Right ventricle myocardium superior (tissue), 1 donor: Measurements from ENCODE around the gene HAS3. TPM values are rescaled to one million over a fixed set of nuclear protein-coding genes. Genes with fewer than 3 reads are reported as not detected.

Experiments used
- ATAC-seq: fragments of 200-7000 bp; cut with Tn5 transposase; one replicate; pipeline ENCODE4 v1.9.1; 2020; ENCODE audit warnings: mild to moderate bottlenecking; ENCODE audit not compliant: poor library complexity
- DNase-seq: peaks from one replicate; pipeline ENCODE4 v3.0.0-alpha.2; 2020
- intact Hi-C: fragments of 100-400 bp; cut with DNase I; formaldehyde crosslinking; loops from one replicate; pipeline ENCODE4 v1.11.2; 2022
- total RNA-seq: library from RNA; stranded (reverse); fragmentation: NEBNext Ultra II Directional; extraction: Animal tissue kit (Norgen Biotek cat#: 25700); gene quantifications from one replicate; pipeline ENCODE4 v1.2.1, GENCODE V29; 2021
- donor health status: DM: no; HTN: yes; CAD: no; lungs with severe emphysema.

HAS3 gene
- total RNA-seq, 1 donor from 2014 or later, result 0.19 TPM

DNA sequence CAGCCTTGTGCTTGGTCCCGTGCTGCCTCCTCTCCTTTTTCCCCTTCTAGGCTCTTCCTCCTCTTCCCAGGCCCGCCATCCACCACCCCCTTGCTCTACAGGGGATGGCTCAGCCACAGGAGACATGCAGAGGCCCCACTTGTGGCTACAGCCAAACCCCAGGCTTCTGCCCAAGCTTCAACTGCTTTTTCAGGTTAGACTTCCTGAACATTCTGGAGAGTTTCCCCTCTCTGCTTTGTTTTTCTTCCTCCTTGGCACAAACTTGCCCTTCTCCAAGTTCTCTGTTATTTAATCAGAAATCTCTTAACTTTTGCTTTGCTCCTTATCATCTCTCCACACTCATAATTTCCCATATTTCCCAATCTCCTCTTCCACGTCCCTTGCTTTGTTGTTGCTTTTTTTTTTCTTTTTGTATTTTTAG is 18.3 kb upstream of the HAS3 start:
- ATAC-seq (no peak), DNase-seq (no peak)
- intact Hi-C loops, result no loop called here

DNA sequence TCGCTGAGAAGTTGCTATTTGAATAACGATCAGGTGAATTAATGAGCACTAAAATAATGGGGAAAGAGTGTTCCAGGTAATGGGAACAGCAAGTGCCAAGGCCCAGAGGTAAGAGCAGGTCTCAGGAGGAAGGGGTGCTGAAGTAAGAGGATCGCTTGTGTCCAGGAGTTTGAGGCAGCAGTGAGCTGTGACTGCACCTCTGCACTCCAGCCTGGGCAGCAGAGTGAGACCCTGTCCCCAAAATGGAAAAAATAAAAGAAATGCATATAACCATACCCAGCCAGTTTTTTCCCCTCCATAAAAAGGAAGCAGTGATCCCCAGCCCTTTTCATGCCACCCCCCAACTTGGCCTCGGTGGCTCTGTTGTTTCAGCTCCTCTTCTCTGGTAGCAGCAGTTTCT is 16.8 kb upstream of the HAS3 start:
- ATAC-seq, result no peak
- DNase-seq, result no peak
- intact Hi-C loops, result no loop called here

DNA sequence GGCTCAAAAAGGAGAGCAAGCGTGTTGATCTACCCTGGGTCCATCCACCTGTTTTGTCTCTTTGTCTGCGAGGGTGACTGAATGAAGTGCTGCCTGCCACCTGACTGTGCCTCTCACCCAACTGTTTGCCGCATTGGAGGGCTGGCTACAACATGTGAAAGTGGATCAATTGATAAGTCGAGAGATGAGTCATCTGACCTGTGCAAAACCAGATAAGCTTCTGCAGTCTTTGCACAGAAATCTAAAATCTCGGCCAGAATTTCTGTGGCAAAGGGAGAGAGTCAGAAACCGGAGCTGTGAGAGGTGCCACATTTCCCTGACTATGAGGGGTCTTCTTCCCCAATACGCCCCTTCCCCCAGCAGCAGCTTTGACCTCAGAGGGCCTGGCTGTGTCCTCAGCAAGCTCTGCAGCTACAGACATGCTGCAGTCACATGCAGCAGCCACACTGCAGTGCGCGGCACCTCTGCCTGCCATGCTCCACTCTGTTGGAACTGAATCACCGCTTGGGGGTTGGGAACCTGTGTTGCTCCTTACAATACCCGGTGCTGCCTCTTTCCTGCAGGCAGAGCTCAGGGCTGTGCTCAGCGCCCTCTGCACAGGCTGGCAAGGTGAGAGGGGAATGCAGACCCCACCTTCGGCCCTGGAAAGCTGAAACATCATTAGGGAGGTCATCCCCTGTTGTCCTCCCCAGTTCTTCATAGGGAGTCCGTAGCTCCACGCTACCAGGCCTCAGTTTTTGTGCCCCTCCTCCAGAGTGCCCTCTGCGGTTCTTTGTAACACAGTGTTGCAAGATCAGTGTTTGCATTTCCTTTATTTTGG is 16.2 kb upstream of the HAS3 start:
- intact Hi-C loops, result no loop called here
- no peak for DNase-seq
- ATAC-seq, result no peak

- intact Hi-C loops, result no loop called here
- DNase-seq (no peak), ATAC-seq (no peak)
Observed at GRCh38 chr16:69093974-69094373, 11.5 kb upstream of the HAS3 start.

GRCh38 chr16:69094501-69094900 is 11.0 kb upstream of the HAS3 start:
- no peak for ATAC-seq
- DNase-seq, result no peak
- intact Hi-C loops, result no loop called here

DNA sequence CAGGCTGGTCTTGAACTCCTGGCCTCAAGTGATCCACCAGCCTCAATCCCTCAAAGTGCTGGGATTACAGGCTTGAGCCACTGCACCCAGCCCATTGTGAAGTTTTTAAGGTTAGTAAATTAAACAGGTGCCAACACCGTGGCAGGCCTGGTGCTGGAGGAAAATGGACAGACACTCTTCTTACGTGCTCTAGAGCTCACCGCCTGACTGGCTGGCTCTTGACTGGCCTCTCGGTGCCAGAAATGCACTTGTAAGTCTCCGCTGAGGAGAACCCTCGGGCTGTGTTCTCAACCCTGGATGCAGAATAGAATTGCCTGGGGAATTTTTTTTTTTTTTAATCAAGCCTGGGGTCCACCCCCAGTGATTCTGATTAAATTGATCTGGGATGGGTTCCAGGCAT is 10.3 kb upstream of the HAS3 start:
- intact Hi-C loops, result no loop called here
- ATAC-seq, result no peak
- no peak for DNase-seq

GRCh38 chr16:69100071-69100691 is 5.3 kb upstream of the HAS3 start:
- intact Hi-C loops, result no loop called here
- DNase-seq, result no peak
- no peak for ATAC-seq

DNA sequence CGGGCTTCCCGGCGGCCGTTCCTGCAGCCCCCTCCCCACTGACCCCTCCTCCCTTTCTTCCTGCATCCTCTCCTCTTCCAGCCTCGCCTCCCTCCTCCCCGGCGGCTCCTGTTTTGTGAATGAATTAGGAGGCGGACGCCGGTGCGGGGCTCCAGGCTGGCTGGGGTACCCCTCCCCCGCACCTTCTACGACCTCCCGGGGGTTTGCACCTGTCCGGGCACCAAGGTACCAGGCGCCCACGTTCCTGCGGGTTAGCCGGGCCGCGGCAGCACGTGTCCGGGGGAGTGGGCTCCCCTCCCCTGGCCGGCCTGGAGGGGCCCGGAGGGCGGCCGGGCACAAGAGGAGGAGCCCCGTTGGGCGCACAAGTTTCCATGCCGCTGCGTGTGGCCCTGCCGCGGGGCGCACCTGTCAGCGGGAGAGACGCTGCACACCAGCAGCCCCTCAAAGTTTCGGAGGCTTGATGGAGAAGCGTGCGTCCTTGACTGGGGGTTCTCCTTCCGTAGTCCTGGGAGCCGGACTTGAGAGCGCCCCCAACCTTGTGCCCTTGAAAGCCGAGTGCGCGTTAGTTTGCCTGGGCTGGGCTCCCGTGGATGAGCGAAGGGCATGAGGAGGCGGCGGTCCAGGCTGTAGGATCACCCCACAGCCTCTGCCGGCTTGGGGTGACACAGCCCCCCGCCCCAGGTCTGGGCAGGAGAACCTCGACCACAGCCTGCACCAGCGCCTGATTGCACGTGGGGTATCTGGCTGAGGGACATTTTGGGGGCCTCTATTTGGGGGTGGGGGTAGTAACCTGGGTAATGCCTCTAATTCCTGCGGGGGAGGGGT is 1.2 kb downstream of the HAS3 start:
- no peak for DNase-seq
- no peak for ATAC-seq
- intact Hi-C loops, result no loop called here

DNA sequence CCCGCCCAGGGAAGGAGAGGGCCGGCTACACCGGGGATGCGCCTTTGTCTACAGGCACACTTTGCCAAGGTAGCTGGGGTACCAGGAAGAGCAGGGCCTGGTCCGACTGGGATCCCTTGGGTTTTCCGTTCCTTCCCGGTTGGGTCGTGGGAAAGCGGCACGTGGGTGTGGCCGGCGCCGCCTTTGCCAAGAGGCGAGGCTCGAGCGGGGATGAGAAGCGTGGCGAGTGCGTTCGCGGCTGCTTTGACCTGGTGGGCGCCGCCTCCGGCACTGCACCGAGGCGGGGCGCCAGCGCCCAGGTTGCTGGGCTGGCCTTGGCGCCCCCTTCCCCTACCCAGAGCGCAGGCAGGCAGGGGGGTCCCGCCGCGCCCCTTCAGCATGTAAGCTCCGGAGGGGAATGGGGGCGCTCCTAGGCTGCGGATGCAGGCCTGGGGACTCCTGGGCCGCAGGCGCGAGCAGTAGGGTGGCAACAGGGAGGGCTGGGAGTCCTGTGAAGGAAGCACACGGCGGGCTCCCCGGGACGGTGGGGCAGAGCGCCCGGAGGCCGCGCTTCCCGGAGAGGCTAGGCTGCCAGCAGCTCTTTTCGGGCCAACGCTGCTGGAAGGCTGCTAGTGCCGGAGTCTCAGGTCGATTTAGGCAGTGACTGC is 2.0 kb downstream of the HAS3 start:
- DNase-seq (peak; percentile 64), ATAC-seq (peak; percentile 41)
- intact Hi-C loops, result no loop called here

GRCh38 chr16:69108064-69108904 is 2.8 kb downstream of the HAS3 start:
- intact Hi-C loops, result no loop called here
- no peak for DNase-seq

DNA sequence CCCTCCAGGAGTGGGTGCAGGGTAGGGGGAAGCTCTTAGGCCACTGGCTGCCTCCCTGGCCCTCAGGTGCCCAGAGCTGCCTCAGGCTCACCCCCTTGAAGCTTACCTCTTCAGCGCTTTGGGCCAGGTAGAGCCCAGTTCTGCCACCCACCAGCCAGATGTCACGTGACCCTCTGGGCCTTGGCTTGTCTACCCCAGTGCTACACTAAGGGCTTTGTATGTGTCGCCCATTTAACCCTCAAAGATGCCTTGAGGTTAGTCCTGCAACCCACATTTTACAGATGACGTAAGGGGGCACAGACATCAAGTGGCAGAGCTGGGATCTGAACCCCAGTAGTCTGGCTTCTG is 3.4 kb downstream of the HAS3 start:
- intact Hi-C loops, result no loop called here

More at GRCh38 chr16:69108064-69108904, 2.8 kb downstream of the HAS3 start:
- no peak for ATAC-seq

DNA sequence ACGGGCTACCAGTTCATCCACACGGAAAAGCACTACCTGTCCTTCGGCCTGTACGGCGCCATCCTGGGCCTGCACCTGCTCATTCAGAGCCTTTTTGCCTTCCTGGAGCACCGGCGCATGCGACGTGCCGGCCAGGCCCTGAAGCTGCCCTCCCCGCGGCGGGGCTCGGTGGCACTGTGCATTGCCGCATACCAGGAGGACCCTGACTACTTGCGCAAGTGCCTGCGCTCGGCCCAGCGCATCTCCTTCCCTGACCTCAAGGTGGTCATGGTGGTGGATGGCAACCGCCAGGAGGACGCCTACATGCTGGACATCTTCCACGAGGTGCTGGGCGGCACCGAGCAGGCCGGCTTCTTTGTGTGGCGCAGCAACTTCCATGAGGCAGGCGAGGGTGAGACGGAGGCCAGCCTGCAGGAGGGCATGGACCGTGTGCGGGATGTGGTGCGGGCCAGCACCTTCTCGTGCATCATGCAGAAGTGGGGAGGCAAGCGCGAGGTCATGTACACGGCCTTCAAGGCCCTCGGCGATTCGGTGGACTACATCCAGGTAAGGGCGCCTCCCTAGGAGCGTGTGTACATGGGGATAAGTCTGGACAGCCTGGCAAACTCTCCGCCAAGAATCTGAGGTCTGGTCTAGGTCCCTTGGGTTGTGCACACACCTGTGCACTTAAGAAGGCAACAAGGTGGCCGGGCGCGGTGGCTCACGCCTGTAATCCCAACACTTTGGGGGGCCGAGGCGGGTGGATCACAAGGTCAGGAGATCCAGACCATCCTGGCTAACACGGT is 4.2 kb downstream of the HAS3 start:
- DNase-seq (no peak), ATAC-seq (no peak)
- intact Hi-C loops, result no loop called here

More for the DNA sequence above, 3.4 kb downstream of the HAS3 start:
- DNase-seq (no peak), ATAC-seq (no peak)

GRCh38 chr16:69110406-69110805 is 5.0 kb downstream of the HAS3 start:
- DNase-seq (no peak), ATAC-seq (no peak)
- intact Hi-C loops, result no loop called here

DNA sequence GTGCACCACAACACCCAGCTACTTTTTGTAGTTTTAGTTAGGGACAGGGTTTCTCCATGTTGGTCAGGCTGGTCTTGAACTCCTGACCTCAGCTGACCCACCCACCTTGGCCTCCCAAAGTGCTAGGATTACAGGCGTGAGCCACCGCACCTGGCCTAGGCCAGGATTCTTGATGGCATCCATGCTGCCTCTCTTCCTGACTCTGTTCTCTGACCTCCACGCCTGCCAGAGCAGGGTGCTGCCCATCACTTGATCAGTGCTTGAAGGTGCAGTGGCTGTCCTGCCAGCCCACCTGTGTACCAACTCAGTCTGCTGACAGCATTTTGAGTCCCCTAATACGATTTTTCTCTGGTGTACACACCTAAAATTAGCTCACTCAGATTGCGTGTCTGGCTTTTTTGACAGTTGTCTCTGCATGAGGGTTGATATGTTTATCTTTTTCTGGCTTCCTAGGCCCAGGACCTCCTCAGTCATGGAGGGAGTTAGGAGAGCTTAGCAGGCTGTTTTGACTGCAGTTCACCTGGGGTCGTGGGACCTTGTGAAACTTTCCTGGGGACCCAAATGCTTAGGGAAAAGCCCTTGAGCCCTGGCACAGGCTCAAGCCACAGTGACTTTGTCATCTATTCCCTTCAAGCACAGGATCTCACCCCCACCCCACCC is 5.9 kb downstream of the HAS3 start:
- ATAC-seq (no peak), DNase-seq (no peak)
- intact Hi-C loops, result no loop called here

DNA sequence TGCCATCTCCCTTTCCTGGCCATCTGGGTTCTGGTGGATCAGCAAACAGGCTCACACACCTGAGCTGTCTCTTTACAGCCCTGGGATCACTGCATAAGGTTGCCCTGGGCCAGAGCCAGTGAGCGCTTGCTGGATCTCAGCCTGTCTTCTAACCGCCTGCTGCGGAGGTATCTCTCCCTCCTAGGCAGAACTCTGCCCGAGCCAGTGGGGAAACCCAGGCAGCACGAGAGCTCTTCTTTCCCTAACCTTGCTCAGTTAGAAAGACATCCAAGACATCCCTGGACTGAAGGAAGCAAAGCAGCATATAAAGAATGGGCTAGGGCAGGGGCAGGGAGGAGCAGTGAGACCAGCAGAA is 6.4 kb downstream of the HAS3 start:
- ATAC-seq, result no peak
- no peak for DNase-seq
- intact Hi-C loops, result no loop called here

- intact Hi-C loops, result no loop called here
- DNase-seq, result peak; percentile 65
Observed at GRCh38 chr16:69112285-69113129, 7.1 kb downstream of the HAS3 start.

More at GRCh38 chr16:69112285-69113129, 7.1 kb downstream of the HAS3 start:
- peak; percentile 50 for ATAC-seq
